GM20000 (cell line): ENCODE data around the gene DCUN1D3.

Experiments used
- DNase-seq: peaks from one replicate; pipeline ENCODE4 v3.0.0; 2012; ENCODE audit warnings: low spot score
- CTCF ChIP-seq: IDR thresholded peaks from 2 replicates; pipeline ENCODE4 v1.5.1; 2012; ENCODE audit warnings: mild to moderate bottlenecking, control low read depth; ENCODE audit errors: extremely low read depth, missing control alignments

The DCUN1D3 gene

GRCh38 chr16:20918486-20919239, 18.5 kb upstream of the DCUN1D3 start:
- TF ChIP-seq CTCF: no peak
- no peak for DNase-seq

- no peak for TF ChIP-seq CTCF
- DNase-seq: no peak
Measured at GRCh38 chr16:20916942-20917341, 16.8 kb upstream of the DCUN1D3 start.

- no peak for DNase-seq
- TF ChIP-seq CTCF: no peak
Measured at GRCh38 chr16:20916289-20916688, 16.1 kb upstream of the DCUN1D3 start.

GRCh38 chr16:20911361-20911760, 11.2 kb upstream of the DCUN1D3 start:
- TF ChIP-seq CTCF: no peak
- DNase-seq: no peak

GRCh38 chr16:20910781-20911321, 10.7 kb upstream of the DCUN1D3 start:
- TF ChIP-seq CTCF: no peak
- DNase-seq: no peak

- no peak for DNase-seq
- TF ChIP-seq CTCF: no peak
Measured at GRCh38 chr16:20906341-20907255, 6.4 kb upstream of the DCUN1D3 start.

- no peak for DNase-seq
- TF ChIP-seq CTCF: no peak
Measured at GRCh38 chr16:20905576-20905975, 5.4 kb upstream of the DCUN1D3 start.
